ENCODE results near the gene CRHBP. TPM values are rescaled to one million over a fixed set of nuclear protein-coding genes. Genes with fewer than 3 reads are reported as not detected.

The CRHBP gene
- total and polyA plus RNA-seq, 2 experiments from 2014 or later: not detected

DNA sequence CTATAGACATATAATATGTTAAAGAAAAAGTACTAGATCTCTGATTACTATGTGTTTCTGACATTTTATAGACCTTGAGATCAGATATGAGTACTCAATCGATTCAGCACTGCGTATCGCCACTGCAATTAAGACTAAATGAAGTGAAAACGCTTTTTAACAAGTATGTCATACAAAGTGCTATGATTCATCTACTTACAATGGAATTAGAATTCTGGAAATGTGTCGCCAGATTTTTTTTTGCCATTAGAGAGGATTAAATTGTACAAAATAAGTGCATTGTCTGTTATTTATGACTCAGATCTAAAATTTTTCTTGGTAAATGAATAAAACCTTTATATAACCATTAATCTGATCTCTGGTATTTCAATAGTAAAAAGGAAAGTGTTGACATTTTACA, 57.4 kb downstream of the CRHBP start:
- Histone ChIP-seq H3K27ac (ENCODE audit: low read depth) (no peak overlapping the region), H3K4me2 (no peak overlapping the region), H3K36me3 (ENCODE audit: insufficient read depth) (no peaks in the 10 kb centered on the region), H3K4me3 (no peak overlapping the region), H3K79me2 (replicated peaks; ENCODE audit: insufficient read depth) (no peaks in the 10 kb centered on the region), H3K27me3 (ENCODE audit: insufficient read depth) (no peaks in the 10 kb centered on the region), H2AFZ (no peak overlapping the region), H3K4me1 (ENCODE audit: insufficient read depth) (no peaks in the 10 kb centered on the region), H4K20me1 (replicated peaks; ENCODE audit: insufficient read depth) (no peaks in the 10 kb centered on the region), H3K9me2 (ENCODE audit: insufficient read depth) (no peaks in the 10 kb centered on the region), H3F3A (replicated peaks; ENCODE audit: low read depth) (no peaks in the 10 kb centered on the region)
- ATAC-seq (no peak), DNase-seq (ENCODE audit: low spot score) (no peak)
- no peak overlapping the region for H3K27ac Mint-ChIP-seq
- H3K27me3 Mint-ChIP-seq (ENCODE audit: insufficient read depth, low read depth, poor library complexity): peaks cover 3% of the 10 kb centered on the region
- no peaks in the 10 kb centered on the region for H3K36me3 Mint-ChIP-seq (ENCODE audit: low read depth)
- no peaks in the 10 kb centered on the region for H3K9me3 Mint-ChIP-seq
- TF ChIP-seq, protein P1, sequence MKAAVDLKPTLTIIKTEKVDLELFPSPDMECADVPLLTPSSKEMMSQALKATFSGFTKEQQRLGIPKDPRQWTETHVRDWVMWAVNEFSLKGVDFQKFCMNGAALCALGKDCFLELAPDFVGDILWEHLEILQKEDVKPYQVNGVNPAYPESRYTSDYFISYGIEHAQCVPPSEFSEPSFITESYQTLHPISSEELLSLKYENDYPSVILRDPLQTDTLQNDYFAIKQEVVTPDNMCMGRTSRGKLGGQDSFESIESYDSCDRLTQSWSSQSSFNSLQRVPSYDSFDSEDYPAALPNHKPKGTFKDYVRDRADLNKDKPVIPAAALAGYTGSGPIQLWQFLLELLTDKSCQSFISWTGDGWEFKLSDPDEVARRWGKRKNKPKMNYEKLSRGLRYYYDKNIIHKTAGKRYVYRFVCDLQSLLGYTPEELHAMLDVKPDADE (IDR thresholded peaks at IDR 0.05): no peak
- no peak overlapping the region for H3K4me3 Mint-ChIP-seq
- peaks cover 4% of the 10 kb centered on the region for H3K4me1 Mint-ChIP-seq

DNA sequence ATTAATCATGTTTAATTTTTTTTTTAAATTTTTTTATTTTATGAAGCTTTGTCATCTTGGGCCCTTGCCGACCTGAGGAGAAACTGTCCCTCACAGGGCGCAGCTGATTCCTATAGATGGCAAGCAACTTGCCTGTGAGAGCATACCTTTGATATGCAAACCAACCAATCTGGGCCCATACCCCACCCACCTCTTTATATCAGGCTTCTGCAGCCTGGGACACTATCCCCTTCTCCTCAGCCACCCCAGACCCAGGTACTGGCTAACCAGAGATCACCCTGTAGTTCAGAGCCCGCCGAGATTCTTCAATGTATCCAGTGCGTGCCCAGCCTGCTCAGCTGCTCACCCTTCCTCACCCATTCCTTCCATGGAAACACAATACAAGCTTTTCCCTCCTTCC, 58.7 kb downstream of the CRHBP start:
- H3K4me1 Mint-ChIP-seq: peaks cover 4% of the 10 kb centered on the region
- no peaks in the 10 kb centered on the region for H3K36me3 Mint-ChIP-seq (ENCODE audit: low read depth)
- Histone ChIP-seq H3K79me2 (replicated peaks; ENCODE audit: insufficient read depth) (no peaks in the 10 kb centered on the region), H3K27me3 (ENCODE audit: insufficient read depth) (no peaks in the 10 kb centered on the region), H2AFZ (no peak overlapping the region; the same call in 1 of the 2 replicates), H3K4me2 (no peak overlapping the region), H3K9me2 (ENCODE audit: insufficient read depth) (no peaks in the 10 kb centered on the region), H3K27ac (ENCODE audit: low read depth) (no peak overlapping the region), H4K20me1 (replicated peaks; ENCODE audit: insufficient read depth) (no peaks in the 10 kb centered on the region), H3F3A (replicated peaks; ENCODE audit: low read depth) (no peaks in the 10 kb centered on the region), H3K4me3 (no peak overlapping the region), H3K4me1 (ENCODE audit: insufficient read depth) (no peaks in the 10 kb centered on the region), H3K36me3 (ENCODE audit: insufficient read depth) (no peaks in the 10 kb centered on the region)
- H3K27me3 Mint-ChIP-seq (ENCODE audit: insufficient read depth, low read depth, poor library complexity): peaks cover 3% of the 10 kb centered on the region
- peak; percentile 4 for DNase-seq (ENCODE audit: low spot score)
- H3K9me3 Mint-ChIP-seq: no peaks in the 10 kb centered on the region
- peak; percentile 83 for ATAC-seq
- H3K27ac Mint-ChIP-seq: no peak overlapping the region
- H3K4me3 Mint-ChIP-seq: no peak overlapping the region
- TF ChIP-seq JUNB (IDR thresholded peaks at IDR 0.05; ENCODE audit: unreplicated experiment) (no peak), NANOG (IDR thresholded peaks at IDR 0.05; ENCODE audit: borderline replicate concordance) (no peak), POLR2AphosphoS5 (IDR thresholded peaks at IDR 0.05; ENCODE audit: low read depth) (no peak), STAT1 (IDR thresholded peaks at IDR 0.05; ENCODE audit: unreplicated experiment) (no peak), ZNF114 (CRISPR knock-in tag; IDR thresholded peaks at IDR 0.05) (no peak), CREB1 (CRISPR knock-in tag; IDR thresholded peaks at IDR 0.05; ENCODE audit: low read depth) (no peak)
- TF ChIP-seq, protein P2, sequence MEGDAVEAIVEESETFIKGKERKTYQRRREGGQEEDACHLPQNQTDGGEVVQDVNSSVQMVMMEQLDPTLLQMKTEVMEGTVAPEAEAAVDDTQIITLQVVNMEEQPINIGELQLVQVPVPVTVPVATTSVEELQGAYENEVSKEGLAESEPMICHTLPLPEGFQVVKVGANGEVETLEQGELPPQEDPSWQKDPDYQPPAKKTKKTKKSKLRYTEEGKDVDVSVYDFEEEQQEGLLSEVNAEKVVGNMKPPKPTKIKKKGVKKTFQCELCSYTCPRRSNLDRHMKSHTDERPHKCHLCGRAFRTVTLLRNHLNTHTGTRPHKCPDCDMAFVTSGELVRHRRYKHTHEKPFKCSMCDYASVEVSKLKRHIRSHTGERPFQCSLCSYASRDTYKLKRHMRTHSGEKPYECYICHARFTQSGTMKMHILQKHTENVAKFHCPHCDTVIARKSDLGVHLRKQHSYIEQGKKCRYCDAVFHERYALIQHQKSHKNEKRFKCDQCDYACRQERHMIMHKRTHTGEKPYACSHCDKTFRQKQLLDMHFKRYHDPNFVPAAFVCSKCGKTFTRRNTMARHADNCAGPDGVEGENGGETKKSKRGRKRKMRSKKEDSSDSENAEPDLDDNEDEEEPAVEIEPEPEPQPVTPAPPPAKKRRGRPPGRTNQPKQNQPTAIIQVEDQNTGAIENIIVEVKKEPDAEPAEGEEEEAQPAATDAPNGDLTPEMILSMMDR (conservative IDR thresholded peaks at IDR 0.05; ENCODE audit: low read depth in 2 of 2): no peak
- TF ChIP-seq, protein P1 (IDR thresholded peaks at IDR 0.05): no peak
- TF ChIP-seq, protein P3, sequence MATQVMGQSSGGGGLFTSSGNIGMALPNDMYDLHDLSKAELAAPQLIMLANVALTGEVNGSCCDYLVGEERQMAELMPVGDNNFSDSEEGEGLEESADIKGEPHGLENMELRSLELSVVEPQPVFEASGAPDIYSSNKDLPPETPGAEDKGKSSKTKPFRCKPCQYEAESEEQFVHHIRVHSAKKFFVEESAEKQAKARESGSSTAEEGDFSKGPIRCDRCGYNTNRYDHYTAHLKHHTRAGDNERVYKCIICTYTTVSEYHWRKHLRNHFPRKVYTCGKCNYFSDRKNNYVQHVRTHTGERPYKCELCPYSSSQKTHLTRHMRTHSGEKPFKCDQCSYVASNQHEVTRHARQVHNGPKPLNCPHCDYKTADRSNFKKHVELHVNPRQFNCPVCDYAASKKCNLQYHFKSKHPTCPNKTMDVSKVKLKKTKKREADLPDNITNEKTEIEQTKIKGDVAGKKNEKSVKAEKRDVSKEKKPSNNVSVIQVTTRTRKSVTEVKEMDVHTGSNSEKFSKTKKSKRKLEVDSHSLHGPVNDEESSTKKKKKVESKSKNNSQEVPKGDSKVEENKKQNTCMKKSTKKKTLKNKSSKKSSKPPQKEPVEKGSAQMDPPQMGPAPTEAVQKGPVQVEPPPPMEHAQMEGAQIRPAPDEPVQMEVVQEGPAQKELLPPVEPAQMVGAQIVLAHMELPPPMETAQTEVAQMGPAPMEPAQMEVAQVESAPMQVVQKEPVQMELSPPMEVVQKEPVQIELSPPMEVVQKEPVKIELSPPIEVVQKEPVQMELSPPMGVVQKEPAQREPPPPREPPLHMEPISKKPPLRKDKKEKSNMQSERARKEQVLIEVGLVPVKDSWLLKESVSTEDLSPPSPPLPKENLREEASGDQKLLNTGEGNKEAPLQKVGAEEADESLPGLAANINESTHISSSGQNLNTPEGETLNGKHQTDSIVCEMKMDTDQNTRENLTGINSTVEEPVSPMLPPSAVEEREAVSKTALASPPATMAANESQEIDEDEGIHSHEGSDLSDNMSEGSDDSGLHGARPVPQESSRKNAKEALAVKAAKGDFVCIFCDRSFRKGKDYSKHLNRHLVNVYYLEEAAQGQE (IDR thresholded peaks at IDR 0.05; ENCODE audit: unreplicated experiment): no peak
